IPS-11a (cell line): ENCODE results near the gene TNFRSF9.

ENCODE experiments used
- H3K4me3 ChIP-seq: one replicate; pipeline ENCODE4 v1.5.1; 2013; ENCODE audit warnings: low read depth, low read length, control low read depth

The TNFRSF9 gene

DNA sequence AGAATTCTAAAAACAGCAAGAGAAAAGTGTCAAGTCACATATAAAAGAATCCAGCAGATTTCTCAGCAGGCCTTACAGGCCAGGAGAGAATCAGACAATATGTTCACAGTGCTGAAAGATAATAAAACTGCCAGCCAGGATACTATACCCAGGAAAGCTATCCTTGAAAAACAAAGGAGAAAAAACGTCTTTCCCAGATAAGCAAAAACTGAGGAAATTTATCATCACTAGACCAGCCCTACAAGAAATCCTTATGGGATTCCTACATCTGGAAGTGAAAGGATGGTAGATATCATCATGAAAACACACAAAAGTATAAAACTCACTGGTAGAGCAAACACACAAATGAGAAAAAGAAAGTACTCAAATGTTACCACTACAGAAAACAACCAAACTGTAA, 62.6 kb downstream of the TNFRSF9 start:
- no peak overlapping the region for H3K4me3 ChIP-seq

DNA sequence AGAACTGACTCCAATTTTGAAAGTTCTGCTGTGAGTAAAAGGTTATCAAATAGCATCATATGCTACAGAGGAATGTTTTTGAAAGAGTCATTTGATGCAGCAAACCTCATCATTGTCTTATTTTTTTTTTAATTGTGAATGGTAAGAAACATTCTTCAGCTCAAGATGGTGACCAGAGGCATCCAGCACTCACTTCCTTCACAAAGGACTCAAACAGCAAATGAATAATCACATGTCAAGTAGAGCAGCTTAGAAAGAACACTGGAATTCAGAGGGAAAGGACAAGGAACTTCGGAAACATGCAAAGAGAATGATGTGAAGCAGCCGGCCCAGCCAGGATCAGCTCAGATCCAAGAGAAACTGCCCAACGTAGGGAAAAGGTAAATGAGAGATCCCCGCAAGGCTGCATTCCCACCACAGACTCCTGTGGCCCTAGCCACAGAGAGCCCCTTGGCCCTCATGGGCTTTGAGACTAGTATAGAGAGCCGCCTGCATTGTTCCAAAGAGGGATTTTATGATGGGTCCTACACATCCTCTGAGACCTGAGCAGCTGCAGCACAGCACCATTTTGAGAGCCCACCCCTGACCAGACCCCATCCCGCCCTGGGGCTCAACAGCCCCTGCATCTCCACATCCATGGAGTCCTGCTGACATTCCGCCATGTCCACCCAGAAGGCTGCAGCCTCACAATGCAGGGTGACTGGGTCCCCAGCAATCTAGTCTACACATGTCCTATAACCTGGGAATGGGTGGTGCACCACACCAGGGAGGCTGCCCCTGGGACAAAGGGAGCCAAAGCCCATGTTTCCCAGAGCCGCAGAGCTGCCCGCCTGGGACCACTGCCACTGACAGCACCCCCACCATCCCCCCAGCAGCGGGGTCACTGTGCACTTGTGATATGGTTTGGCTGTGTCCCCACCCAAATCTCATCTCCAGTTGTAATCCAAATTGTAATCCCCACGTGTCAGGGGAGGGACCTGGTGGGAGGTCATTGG, 66.5 kb downstream of the TNFRSF9 start:
- H3K4me3 ChIP-seq = no peak overlapping the region

GRCh38 chr1:7871136-7871535, 69.5 kb downstream of the TNFRSF9 start:
- H3K4me3 ChIP-seq = no peak overlapping the region

DNA sequence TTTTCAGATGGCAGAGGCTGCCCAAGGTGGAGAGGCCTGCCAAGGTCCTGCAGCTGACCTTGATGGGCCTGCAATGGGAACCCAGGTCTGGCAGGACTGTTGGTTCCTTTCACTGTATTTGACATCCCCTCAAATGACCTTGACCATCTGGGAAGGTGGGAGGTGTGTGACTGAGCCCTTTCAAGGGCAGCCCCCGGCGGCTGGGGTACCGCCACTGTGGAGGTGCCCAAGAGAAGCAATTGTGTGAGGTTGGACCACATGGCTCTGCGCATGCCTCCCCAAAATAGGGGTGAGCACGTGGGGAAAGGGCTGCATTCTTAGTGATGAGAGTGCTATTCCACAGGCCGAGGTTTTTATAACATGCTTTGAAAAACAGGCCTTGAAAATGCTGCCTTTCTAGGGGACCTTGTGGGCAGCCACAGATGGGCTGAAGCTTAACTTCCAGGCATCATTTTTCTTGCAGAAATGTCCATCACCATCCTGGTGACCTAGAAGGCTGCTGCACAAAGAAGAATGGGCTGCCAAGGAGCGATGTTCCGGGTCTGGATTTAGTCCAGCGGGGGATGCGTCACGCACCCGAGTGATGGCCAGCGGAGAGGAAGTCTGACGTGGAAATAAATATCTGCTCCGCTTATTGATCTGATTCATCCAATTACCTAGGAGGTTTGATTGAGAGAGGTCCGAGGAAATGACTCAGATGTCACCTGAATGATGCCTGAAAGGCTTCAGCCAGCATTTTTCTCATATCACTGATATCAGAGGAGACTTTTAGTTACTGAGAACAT, 71.3 kb downstream of the TNFRSF9 start:
- H3K4me3 ChIP-seq = no peak overlapping the region

- no peak overlapping the region for H3K4me3 ChIP-seq
Observed at GRCh38 chr1:7868070-7868780, 72.4 kb downstream of the TNFRSF9 start.

GRCh38 chr1:7865978-7866377, 74.7 kb downstream of the TNFRSF9 start:
- no peak overlapping the region for H3K4me3 ChIP-seq
